Hematopoietic multipotent progenitor cell treated with erythropoietin and hydrocortisone succinate and interleukin-3 and kit ligand, for 15 days (in vitro differentiated cells): ENCODE measurements around the gene SUOX.
"Not testable (repeated sequence)": the region's sequence is repeated elsewhere in the genome, so short reads cannot be mapped to it uniquely, and the experiment has no call there.

Experiments used
- DNase-seq: peaks from one replicate; pipeline ENCODE4 v3.0.0-alpha.2; 2015; ENCODE audit warnings: low spot score

Gene SUOX

GRCh38 chr12:55983232-55983842 lies 13.7 kb upstream of the SUOX start:
- no peak for DNase-seq

DNA sequence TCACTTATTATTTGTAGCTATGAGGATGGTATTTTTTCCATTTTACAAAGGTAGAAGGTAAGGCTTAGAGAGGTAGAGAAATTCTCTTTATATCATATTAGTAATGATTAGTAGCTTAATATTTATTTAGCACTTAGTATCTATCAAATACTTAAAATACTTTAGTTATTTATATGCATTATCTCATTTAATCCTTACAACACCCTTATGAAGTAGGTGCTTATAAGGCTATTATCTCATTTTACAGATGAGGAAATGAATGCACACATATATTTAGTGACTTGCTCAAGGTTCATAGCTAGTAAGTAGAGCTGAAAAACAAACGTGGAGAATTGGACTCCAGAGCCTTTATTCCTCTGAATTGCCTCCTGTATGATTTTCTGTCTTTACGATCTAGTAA lies 12.2 kb upstream of the SUOX start:
- no peak for DNase-seq

- no peak for DNase-seq
Observed at GRCh38 chr12:55985341-55985740, 11.7 kb upstream of the SUOX start.

- DNase-seq: not testable (repeated sequence)
Observed at GRCh38 chr12:55985976-55986375, 11.1 kb upstream of the SUOX start.

GRCh38 chr12:55991110-55991509 lies 6.0 kb upstream of the SUOX start:
- DNase-seq: no peak

- no peak for DNase-seq
Observed at GRCh38 chr12:55993230-55993853, 3.7 kb upstream of the SUOX start.

DNA sequence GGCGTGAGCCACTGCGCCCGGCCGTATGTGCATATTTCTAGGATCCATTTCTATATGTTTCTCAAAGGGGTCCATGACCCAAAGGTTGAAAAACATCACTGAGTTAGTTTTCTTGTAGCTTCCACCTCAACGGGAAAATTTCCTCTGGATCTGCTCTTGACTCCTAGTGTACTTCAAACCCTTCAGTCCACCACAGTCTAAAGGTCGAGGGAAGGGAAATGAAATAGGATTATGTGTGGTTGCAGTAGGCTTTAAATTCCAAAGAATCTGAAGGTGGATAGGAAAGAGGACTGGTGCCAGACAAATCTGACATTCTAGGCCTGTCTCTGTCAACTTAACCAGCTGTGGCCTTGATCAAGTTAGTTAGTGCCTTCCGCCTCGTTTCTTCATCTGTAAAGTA lies 1.7 kb upstream of the SUOX start:
- no peak for DNase-seq

GRCh38 chr12:55996201-55996714 lies 818 bp upstream of the SUOX start:
- DNase-seq: peak; percentile 82

DNA sequence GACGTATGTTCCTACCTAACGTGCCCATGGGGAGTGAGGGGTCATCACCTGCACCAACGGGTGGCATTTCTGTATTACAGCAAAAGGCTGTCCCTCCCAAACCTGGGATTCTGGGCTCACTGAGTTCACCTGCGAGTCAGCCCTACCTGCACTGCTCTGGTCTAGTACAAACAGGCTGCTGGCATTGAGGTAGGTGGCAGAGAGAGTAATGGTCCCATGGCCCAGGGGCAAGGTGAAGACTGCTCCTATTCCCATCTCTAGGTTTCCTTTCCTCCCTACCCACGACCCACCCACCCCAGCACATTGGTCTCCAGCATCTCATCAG lies 421 bp downstream of the SUOX start:
- DNase-seq: no peak

- not testable (repeated sequence) for DNase-seq
Observed at GRCh38 chr12:55999522-55999921, 2.4 kb downstream of the SUOX start.

- not testable (repeated sequence) for DNase-seq
Observed at GRCh38 chr12:55999999-56000540, 3.0 kb downstream of the SUOX start.

DNA sequence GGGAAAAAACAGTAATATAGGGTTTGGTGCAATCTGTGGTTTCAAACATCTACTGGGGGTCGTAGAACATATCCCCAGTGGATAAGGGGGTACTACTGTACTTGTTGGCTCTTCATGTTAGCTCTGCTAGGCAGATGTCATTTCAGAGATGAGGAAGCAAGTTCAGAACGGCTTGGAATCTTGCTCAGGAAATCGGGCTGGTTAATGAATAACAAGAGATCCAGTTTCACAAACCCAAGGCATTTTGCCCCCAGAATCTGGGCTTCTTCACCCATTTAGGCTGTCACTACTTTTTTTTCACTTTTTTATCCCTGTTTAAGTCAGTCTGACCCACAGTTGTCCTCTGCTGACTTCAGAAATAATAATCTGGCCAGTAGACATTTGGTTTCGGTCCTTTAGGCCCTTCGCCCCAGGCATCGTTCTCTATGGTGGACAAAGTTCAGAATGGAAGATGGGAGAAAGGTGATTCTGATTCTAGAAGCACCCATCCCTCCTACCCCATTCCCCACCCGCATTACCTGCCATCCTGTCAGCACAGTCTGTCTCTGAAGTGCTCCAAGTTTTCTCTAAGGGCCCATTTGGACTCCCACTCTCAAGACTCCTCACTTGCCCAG lies 4.5 kb downstream of the SUOX start:
- DNase-seq: no peak

GRCh38 chr12:56003376-56003775 lies 6.3 kb downstream of the SUOX start:
- DNase-seq: not testable (repeated sequence)

DNA sequence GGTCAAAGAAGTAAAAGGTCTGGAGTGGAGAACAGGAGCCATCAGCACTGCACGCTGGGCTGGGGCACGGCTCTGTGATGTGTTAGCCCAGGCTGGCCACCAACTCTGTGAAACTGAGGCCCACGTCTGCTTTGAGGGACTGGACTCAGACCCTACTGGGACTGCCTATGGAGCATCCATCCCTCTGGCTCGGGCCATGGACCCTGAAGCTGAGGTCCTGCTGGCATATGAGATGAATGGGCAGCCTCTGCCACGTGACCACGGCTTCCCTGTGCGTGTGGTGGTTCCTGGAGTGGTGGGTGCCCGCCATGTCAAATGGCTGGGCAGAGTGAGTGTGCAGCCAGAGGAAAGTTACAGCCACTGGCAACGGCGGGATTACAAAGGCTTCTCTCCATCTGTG lies 7.1 kb downstream of the SUOX start:
- DNase-seq: no peak

DNA sequence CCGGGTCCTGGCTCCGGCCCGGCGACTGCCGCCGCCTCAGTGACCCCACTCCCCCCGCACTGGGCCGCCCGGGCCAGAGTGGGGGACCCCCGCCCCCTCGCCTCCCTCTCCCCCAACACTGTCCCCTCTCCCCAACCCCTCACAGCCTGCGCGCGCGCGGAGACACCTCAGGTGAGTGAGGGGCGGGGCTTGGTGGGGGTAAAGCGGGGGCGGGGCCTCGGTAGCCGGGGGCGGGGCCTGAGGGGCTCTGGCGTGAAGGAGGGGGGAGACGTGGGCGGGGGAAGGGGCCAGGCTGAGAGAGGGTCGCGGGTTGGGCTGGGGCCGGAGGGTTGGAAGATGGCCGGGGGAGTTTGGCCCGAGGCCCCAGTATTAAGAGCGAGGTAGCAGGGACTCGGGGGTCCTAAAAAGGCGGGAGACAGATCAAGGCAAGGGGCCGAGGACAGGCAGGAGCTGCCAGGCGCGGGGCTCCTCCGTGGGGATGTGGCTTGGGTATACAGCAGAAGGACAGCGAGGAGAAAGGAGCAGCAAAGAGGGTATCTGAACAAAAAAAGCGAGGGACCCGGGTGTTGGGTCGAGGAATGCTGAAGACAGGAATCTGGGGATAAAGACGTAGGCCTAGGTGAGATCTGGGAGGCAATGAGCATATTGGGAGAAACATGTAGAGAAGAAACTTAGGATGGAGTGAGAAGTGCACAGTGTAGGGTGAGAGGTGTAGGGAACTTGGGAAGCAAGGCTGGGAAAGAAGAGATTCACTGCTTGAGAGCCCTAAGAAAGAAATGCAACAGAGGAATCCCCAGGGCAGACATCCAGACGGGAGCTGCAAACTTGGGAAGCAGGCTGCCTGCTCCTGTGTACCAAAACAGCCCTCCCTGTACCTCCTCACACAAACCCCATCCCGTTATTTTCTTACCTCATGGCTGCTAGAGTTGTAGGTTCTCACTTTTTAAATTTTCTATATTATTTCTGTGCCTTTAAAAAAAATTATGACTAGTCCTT lies 10.8 kb downstream of the SUOX start:
- peak; percentile 44 for DNase-seq

DNA sequence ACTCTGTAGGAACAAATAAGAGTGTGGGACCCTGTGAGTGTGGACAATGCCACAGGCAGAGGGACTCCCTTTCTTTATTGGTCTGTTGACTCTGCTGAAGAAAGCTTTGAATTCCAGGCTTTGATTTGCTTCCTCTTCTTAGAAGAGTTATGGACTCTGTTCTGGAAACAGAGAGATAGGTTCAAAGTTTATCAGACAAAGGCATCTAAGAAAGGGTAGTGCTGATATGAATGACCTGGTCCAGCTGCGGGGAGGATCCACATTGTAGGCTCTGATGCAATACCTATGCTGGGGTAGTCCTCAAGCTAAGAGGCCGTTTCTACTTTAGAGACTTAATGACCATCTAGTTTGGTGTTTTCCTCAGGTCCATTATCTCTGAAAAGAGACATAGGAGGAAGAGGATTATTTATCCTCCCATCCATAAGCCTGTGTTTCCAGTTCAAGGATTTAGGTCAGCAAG lies 13.1 kb downstream of the SUOX start:
- no peak for DNase-seq

- DNase-seq: no peak
Observed at GRCh38 chr12:56011509-56012090, 14.5 kb downstream of the SUOX start.

DNA sequence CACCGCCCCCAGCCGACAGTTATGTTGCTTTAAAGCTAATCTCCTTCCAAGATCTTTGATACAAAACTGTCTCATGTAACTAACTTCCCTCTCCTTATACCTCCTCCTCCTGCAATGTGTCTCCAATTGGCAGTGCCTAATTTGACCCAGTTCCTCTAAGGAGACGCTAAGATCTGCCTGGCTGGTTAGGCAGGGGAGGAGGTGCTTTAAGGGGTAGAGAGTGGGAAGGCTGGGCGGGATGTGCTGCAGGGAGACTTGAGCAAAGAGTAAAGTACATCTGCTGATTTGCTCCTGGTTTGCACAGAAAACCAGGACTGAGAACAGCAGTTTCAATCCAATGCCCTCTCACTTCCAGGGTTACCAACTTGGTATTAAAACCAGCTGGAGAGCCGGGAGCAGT lies 16.4 kb downstream of the SUOX start:
- no peak for DNase-seq

DNA sequence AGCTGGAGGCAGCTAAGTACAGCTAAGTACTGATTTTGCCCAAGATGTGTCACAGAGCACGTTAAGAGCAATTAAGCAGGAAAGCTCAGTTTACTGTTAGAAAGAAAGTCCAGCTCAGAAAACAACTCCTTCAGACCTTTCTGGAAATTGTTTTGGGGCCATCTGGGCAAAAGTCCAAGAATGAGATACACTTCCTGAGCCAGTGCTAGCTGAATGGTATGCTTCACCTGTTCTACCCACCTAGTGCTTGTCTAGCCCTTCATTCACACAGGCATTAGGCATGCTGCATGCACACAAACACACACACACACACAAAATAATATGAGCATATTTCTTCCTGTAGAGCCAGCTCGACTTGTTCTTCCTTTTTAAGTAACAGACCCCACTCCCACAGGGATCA lies 17.1 kb downstream of the SUOX start:
- DNase-seq: no peak

GRCh38 chr12:56017181-56017580 lies 20.1 kb downstream of the SUOX start:
- DNase-seq: no peak

DNA sequence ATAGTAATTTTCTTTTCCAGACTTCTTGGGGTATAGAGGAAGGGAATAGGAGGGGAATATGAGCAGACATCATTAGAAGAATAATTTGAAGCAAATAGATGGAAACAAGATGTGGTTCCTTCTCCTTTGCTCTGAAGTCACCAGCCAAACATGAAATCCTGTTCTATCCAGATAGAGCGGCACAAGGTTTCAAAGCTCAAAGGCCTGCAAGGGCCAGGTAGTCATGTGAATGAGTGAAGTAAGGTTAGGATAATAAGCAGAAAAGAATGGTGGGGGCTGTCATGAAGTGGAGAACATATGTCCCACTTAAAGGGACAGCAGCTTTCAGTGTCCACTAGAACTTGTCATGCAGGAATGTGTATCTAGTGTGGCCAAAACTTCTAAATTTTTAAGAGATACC lies 21.3 kb downstream of the SUOX start:
- DNase-seq: no peak
